GM12892 (cell line): Measurements from ENCODE around the gene JADE3.

Experiments
- POLR2A ChIP-seq: IDR thresholded peaks from 2 replicates; pipeline ENCODE4 v1.6.1; 2011; ENCODE audit warnings: low read depth, low read length, control low read depth
- POLR2AphosphoS5 ChIP-seq: IDR thresholded peaks from 2 replicates; pipeline ENCODE4 v1.6.1; 2011; ENCODE audit warnings: low read depth, low read length, control low read depth
- TAF1 ChIP-seq: IDR thresholded peaks from 2 replicates; pipeline ENCODE4 v1.6.1; 2011; ENCODE audit warnings: low read depth, mild to moderate bottlenecking, control low read depth, low read length, borderline replicate concordance

DNA sequence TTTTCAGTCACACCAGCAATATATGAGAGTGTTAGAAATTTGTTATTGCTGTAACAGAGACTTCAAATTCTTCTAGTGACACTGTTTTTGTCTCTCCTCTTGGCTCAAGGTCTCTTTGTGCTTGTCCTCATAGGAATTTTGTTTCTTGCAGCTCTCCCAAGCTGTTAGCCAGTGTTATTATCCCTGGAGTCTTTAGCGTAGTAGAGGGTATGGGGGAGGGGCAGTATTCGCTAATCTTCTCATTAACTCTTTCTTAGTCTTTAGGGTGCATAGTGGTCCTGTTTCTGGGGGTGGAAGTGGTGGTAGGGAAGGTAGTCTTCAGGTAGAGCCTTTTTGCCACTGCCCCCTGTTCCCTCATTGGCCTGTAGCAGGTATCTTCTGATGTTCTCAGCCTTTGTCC is 79.4 kb downstream of the JADE3 start:
- TF ChIP-seq POLR2AphosphoS5 (no peak), POLR2A (no peak), TAF1 (no peak)
